ENCODE data around the gene RPAP3. TPM values are rescaled to one million over a fixed set of nuclear protein-coding genes. Genes with fewer than 3 reads are reported as not detected.

Gene RPAP3
- total and polyA plus RNA-seq, 9 of the 15 experiments (the other 6 are each of a cell fraction or from before 2014, with no cell fraction given), result 40.0 to 92.1 (median 54.1) TPM

- TF ChIP-seq ZNF740 (CRISPR knock-in tag; IDR thresholded peaks at IDR 0.05) (no peak), ZNF740 (tag; IDR thresholded peaks at IDR 0.05) (0 out of 4 replicates have a peak, but pooled peaks of 1 of the 2 experiments have one; percentile 1), FOSL1 (tag; conservative IDR thresholded peaks at IDR 0.05) (peak; percentile 16; the same call in 1 of the 2 replicates), MAZ (CRISPR knock-in tag; conservative IDR thresholded peaks at IDR 0.05 in 1 of 2, IDR thresholded peaks at IDR 0.05 in 1 of 2) (no peak)
Observed at GRCh38 chr12:47709671-47710070, 3.8 kb upstream of the RPAP3 start (continued).

GRCh38 chr12:47709237-47709636, 3.4 kb upstream of the RPAP3 start:
- no peak overlapping the region for H3K4me3 ChIP-seq
- in situ Hi-C loops (cut with MboI), result no loop called here
- H3K9me1 ChIP-seq (ENCODE audit: control insufficient read depth, insufficient read depth, low read length), result no peaks in the 10 kb centered on the region
- no peaks in the 10 kb centered on the region for H4K20me1 ChIP-seq (replicated peaks; ENCODE audit: control insufficient read depth, insufficient read depth, low read length)
- intact Hi-C loops (cut with micrococcal nuclease), result no loop called here
- H3K79me2 ChIP-seq (ENCODE audit: control insufficient read depth, insufficient read depth, low read length), result peaks cover 38% of the 10 kb centered on the region
- FAIRE-seq (no peak), ATAC-seq (no peak), DNase-seq (ENCODE audit: extremely low read depth in 1 of 4, low spot score in 3 of 4) (no peak)
- no peaks in the 10 kb centered on the region for H3K27me3 ChIP-seq (ENCODE audit: control insufficient read depth in 2 of 2, insufficient read depth in 2 of 2, low read length in 2 of 2)
- no peak overlapping the region for H3K27ac ChIP-seq (ENCODE audit: extremely low read depth, low read depth, low read length)
- peaks cover 9 to 31% of the 10 kb centered on the region in 2 experiments for H3K4me1 ChIP-seq (replicated peaks in 1 of 2; ENCODE audit: control insufficient read depth in 2 of 2, insufficient read depth in 2 of 2, low read length in 2 of 2)
- no peaks in the 10 kb centered on the region for H3K9me3 ChIP-seq (replicated peaks; ENCODE audit: control insufficient read depth, insufficient read depth, low read depth, low read length)
- no peak overlapping the region for H2AFZ ChIP-seq (ENCODE audit: low read depth, low read length)
- no TSS peak for BruUV-seq (replicated peaks)
- no peak for TF ChIP-seq BRD4 (IDR thresholded peaks at IDR 0.05)
- no peak for TF ChIP-seq ZNF695 (CRISPR knock-in tag; IDR thresholded peaks at IDR 0.05)
- TF ChIP-seq CBFA2T3 (IDR thresholded peaks at IDR 0.05), result peak; percentile 20; the same call in 1 of the 2 replicates
- TF ChIP-seq RCOR1 (IDR thresholded peaks at IDR 0.05; ENCODE audit: borderline replicate concordance in 1 of 2, low read depth in 2 of 2, low read length in 2 of 2), result 0 out of 4 replicates have a peak, but pooled peaks of 1 of the 2 experiments have one; percentile 16
- TF ChIP-seq ZKSCAN3 (CRISPR knock-in tag; IDR thresholded peaks at IDR 0.05), result no peak
- TF ChIP-seq ZNF740 (CRISPR knock-in tag; IDR thresholded peaks at IDR 0.05), result peak; percentile 55; the same call in 1 of the 2 replicates
- peak in 1 of 2 experiments; percentile 24; a peak in 1 of 4 replicates for TF ChIP-seq ZNF740 (tag; IDR thresholded peaks at IDR 0.05)
- TF ChIP-seq WHSC1 (IDR thresholded peaks at IDR 0.05; ENCODE audit: low read length), result no peak
- TF ChIP-seq FOSL1 (tag; conservative IDR thresholded peaks at IDR 0.05), result peak; percentile 17; the same call in 1 of the 2 replicates
- TF ChIP-seq CTBP1 (IDR thresholded peaks at IDR 0.05; ENCODE audit: borderline replicate concordance), result peak; percentile 38; the same call in 1 of the 2 replicates
- ChIA-PET CTCF (ENCODE audit: low intra/inter-chr PET ratio) (no interaction called here), POLR2A (interaction anchor here (0.6 kb wide), 1 partner anchor 1455 kb away, joined by 4 read pairs; no protein-coding TSS in a partner anchor)
- H3K36me3 ChIP-seq (ENCODE audit: control insufficient read depth, insufficient read depth, low read length), result no peaks in the 10 kb centered on the region
- H3K4me2 ChIP-seq (ENCODE audit: insufficient read depth, low read length), result no peak overlapping the region; the same call in 1 of the 2 replicates
- 14% methylated on average over 4 of the region's 4 CpGs for WGBS (ENCODE audit: insufficient coverage, low coverage, missing lambda C conversion rate)
- no peak overlapping the region for H3K9ac ChIP-seq (ENCODE audit: insufficient read depth in 1 of 2, low read depth in 2 of 2, low read length in 2 of 2)

Data from K562 (cell line).